Effector CD8-positive, alpha-beta T cell (primary cell): ENCODE measurements around the gene CKM.
A peak's percentile ranks its signal among the peaks of the same experiment; 100 is the strongest.

Experiments used
- DNase-seq: peaks from one replicate; lab custom pipeline; 2025; lab: John Stamatoyannopoulos, UW
- total RNA-seq, 4 experiments: gene quantifications; one replicate each; lab custom pipeline; 2026; lab: John Stamatoyannopoulos, UW

CKM gene
- total RNA-seq = 0 to 0.18 (median 0) reads per million in 4 experiments

DNA sequence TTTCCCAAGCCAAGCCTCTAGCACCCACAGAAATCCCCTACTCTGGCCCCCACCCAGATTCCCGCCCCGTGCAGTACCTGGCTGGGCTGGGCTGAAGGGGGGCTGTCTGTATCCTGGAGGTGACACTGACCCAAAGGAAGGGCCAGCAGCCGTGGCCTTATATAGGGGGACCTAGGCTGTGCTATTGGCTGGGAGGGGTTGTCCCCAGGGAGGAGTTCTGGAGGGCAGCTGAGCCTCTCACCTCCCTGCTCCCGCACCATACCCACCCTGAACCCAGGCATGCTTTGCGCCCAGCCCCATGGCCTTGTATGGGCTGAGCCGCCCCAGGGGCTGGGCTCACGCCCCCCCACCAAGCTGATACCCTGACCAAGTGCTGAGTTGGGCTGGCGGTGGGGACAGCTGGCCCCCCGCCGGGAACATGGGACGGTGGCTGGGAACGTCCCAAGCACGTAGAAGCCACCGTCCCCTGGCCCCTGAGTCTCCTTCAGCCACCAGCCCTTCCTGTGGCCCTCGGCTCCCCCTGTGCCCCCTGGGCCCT lies at the start of gene CKM:
Gene CKM, minus strand, starts transcription at position 132 of the 538 bp plus-strand sequence. CDS start 3,162 bp downstream, outside the sequence.
- DNase-seq = no peak

DNA sequence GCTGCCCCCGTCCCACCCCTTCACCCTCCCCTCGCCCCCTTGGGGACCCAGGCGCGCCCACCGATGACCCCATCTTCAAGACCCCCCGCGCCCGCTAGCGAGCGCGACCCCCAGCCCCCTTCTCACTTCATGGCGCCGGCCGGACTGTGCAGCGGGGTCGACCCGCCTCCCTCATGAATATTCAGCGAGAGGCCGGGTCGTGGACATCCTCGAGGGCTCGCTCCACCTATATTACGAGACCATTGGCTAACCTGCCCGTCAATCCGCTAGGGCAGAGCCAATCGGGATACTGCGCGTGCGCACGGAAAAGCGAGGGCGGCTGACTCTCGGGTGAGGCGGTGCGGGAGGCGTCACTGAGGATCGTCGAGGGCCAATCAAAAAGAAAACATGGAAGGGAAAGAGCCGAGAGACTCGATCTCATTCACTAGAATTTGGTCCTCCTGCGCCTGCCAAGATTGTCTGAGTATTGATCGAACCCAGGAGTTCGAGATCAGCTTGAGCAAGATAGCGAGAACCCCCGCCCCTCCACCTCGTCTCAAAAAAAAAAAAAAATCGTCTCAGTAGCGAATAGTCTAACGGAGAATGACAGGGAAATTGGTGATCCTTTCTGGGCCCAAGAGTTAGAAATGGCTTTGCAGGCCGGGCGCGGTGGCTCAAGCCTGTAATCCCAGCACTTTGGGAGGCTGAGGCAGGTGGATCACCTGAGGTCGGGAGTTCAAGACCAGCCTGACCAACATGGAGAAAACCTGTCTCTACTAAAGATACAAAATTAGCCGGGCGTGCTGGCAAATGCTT lies 47.9 kb upstream of the CKM start, which contains the start of gene ERCC2:
Gene ERCC2, minus strand, starts transcription at position 164 of the 795 bp plus-strand sequence. Its CDS starts 33 bp downstream, at position 131.
- DNase-seq = peak; percentile 99

- no peak for DNase-seq
These were observed 46.2 kb upstream of the CKM start for GRCh38 chr19:45368737-45369340.

GRCh38 chr19:45368127-45368526 lies 45.5 kb upstream of the CKM start:
- DNase-seq = no peak

DNA sequence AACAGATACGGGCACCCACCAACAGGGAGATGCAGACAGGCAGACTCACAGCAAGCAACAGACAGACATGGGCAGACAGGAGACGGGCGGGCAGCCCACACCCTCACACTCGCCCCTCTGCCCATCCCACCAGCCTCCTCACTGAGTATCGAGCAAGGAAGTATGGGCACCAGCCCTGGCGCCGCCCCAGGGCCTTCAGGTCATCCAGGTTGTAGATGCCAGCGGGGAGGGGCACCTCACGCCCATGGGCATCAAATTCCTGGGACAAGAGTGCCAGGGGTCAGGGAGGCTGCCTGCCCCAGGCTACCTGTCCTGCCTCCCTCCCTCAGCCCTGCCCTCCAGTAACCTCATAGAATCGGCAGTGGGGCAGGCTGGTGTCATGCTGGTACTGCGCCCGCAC lies 42.0 kb upstream of the CKM start:
- DNase-seq = no peak

GRCh38 chr19:45363861-45364459 lies 41.3 kb upstream of the CKM start:
- no peak for DNase-seq

DNA sequence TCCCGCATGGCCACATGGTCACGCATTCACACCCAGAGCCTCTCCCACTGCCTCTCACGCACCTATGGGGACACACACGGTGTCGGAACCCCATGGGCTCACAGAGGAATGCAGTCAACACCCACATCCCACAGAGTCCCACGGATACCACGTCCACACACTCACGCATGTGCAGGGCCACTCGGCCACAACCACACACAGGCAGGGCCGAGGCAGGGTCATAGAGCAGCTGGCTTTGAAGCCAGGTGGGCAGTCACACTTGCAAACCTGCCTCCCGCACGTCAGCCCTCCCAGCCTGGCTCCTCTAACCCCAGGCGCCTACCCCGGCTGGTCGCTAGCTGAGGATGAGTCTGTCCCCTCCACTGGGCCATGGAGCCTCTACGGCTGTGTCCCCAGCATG lies 39.6 kb upstream of the CKM start:
- no peak for DNase-seq

DNA sequence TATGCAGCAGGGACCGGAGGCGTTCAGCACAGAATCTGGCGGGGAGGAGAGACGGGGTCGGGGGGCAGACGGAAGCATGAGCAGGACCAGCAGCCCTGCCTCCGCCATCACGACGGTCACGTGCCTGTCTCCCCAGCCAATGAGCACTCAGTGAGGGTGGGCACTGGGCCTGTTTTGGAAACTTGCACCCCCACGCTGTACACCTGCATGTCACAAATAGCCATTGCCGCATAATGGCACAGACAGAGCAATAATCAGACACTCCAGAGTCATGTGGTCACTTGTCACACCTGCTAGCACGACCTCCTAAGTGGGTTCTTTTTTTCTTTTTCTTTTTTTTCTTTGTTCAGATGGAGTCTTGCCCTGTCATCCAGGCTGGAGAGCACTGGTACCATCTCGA lies 38.9 kb upstream of the CKM start:
- no peak for DNase-seq

DNA sequence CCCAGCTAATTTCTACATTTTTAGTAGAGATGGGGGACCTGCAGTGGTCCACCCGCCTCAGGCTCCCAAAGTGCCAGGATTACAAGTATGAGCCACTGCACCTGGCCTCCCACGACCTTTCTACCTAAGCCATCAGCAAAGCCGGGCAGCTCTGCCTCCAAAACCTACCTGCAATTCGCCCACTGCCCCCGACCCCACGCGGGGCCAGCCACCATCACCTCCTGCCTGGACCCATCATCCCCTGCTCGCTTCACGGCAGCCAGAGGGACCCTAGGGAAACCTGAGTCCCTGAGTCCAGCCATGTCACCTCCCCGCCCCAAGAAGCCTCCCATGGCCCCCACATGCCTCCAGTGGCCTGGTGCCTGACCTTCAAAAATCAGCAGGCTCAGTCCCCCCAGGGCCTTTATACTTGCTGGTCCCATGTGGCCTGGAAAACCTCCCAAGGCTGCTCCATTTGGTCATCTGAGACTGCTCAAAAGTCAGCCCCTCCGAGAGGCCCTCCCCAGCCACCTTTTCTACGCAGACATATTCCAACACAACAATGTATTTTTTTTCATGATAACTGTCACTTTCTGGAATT lies 35.6 kb upstream of the CKM start:
- no peak for DNase-seq

DNA sequence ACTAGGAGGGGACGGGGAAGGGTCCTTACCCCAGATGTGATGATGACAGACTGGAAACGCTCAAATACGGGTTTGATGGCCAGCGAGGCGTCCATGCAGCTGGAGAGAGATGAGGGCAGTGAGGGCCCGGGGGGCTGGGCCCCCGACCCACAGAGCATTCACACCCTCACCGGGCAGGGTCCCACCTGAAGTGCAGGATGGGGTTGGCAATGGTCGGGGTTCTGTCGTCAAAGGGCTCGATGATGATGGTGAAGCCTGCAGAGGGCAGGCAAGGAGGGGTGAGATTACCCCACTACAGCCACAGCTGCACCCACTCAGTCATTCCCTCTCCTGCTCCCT lies 34.7 kb upstream of the CKM start:
- no peak for DNase-seq

DNA sequence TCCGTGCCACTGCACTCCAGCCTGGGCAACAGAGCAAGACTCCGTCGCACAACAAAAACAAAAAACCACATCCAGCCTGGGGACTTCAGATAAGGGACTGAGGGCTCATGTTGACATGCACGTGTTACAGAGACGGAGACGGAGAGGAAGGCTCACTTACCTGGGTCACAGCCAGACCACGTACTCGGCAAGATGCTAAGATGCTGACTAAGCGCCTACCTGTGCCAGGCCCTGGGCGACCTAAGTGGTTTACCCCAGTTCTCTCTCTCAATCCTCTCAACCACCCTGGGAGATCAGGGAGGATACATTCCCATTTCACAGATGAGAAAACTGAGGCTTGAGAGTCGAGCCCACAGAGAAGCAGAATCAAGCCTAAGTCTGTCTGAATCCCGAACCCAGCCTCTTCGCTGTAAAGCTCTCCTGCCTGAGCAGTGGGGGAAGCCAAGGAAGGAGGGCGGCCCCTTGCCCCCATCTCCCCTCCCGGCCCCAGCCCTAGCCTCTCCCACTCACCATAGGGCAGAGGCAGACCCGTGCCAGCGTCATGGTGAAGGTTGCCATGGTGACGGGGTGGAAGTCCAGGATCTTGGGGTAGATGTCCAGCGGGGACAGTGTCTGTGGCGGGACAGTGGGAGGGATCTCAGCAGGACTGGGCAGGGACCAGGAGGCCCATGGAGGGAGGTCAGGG lies 34.2 kb upstream of the CKM start:
- DNase-seq = no peak

- no peak for DNase-seq
These were observed 33.2 kb upstream of the CKM start for GRCh38 chr19:45355910-45356309.

GRCh38 chr19:45355402-45355801 lies 32.7 kb upstream of the CKM start:
- DNase-seq = no peak

- no peak for DNase-seq
These were observed 31.7 kb upstream of the CKM start for GRCh38 chr19:45354241-45354842.

DNA sequence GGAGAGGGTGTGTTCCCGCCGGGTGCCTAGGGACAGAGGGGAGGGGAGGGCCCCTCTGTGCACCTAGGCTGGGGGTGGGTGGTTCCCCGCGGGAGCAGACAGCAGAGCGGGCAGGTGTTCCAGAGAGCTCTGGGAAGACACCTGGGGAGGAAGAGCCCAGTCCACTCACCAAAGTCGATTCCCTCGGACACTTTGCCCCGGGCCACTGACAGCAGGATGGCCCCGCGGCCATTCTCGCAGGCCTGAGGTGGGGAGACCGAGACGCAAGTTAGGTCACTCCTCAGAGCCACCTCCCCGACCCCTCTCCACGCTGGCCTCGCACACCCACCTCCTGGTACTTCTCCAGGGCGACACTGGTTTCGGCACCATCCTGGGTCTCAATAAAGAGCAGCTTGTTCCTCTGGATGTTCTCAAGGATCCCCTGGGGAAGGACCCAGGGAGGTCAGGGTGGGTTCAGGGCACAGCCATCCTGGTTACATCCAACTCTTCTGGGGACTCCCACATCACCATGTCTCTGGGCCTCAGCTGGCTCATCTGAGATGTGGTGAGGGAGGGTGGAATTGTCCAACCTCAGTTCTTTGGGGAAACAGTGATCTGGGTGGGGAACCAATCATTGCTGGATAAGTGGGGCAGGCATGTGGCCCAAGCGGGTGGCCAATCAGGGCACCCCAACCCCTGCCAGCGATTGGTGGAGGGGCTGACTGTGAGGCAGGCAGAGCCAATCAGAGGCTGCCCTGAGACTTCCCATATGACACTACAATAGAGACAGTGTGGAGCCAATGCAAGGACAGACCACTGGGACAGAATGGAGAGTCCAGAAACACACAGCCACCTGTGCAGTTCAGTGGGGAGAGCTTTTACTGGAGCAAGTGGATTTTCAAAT lies 30.5 kb upstream of the CKM start:
- no peak for DNase-seq

GRCh38 chr19:45352471-45352870 lies 29.8 kb upstream of the CKM start:
- no peak for DNase-seq

- DNase-seq = no peak
These were observed 29.4 kb upstream of the CKM start for GRCh38 chr19:45352062-45352461.

GRCh38 chr19:45351401-45351952 lies 28.8 kb upstream of the CKM start:
- DNase-seq = no peak

- no peak for DNase-seq
These were observed 27.9 kb upstream of the CKM start for GRCh38 chr19:45350477-45351058.
